Measurements from ENCODE around the gene NEDD8. TPM values are rescaled to one million over a fixed set of nuclear protein-coding genes. Genes with fewer than 3 reads are reported as not detected.

NEDD8 gene
- total and polyA plus RNA-seq, 2 donors (not counting 1 experiment from before 2014, with no cell fraction given) = 86.7 to 98.5 TPM

DNA sequence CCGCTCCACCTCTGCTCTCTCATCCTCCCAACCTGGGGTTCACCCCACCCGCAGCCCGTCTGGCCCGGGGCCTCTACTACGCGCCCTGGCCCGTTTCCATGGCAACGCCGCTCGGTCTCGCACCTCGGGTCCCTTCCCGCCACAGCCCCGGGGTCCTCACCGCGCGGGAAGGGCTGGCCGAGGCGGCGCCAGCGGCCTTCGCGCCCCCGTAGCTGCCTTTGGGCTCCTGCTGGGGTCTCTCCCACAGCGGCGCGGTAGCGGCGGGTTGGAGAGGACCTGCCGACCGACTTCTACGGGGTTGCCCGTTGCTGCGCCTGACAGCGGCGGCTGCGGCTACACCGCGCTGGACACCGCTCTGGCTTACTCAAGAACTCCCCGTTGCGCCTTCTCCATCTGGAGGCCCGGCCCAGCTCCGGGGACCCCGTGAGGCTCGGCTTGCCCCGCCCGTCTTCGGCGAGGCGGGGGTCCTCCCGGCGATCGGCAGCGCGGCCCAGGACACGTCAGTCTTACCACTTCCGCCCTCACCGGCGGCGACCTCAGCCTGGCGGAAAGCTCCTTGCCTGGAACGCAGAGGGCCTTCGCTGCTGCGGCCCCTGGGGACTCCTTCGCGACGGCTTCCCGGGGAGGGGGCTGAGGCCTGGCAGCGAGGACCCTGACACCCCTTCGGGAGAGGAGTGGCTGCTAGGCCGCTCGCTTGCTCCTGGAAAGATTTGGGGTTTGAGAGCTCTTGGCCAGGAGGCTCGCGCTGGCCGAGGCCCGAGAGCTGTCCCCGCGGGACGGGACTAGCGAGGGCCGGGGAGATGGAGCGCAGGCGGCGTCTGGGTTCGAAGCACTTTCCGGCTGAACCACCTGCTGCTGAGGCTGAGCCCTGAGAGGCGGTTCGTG, 36.7 kb downstream of the NEDD8 start, which contains the start of gene TM9SF1:
TSS of gene TM9SF1 (minus strand) at position 256 of the 885 bp plus-strand sequence. CDS start 422 bp downstream, outside the sequence.
- Histone ChIP-seq H4K20me1 (ENCODE audit: control insufficient read depth, insufficient read depth, low read length, poor library complexity, severe bottlenecking) (no peaks in the 10 kb centered on the region), H3K4me1 (ENCODE audit: control insufficient read depth in 2 of 2, insufficient read depth in 2 of 2, low read length in 2 of 2) (peaks cover 25 to 26% of the 10 kb centered on the region in 2 donors), H3K9ac (ENCODE audit: low read length) (peak within 1 kb of the TSS; percentile 97), H3K4me2 (replicated peaks; ENCODE audit: low read depth, low read length, poor library complexity, severe bottlenecking) (peak within 1 kb of the TSS; percentile 91), H3K36me3 (replicated peaks in 1 of 2; ENCODE audit: control extremely low read depth in 1 of 2, control insufficient read depth in 1 of 2, extremely low read depth in 1 of 2, insufficient read depth in 2 of 2, low read length in 1 of 2) (peaks cover 0 to 15% of the 10 kb centered on the region in 2 experiments), H3K27me3 (replicated peaks in 1 of 4; ENCODE audit: control extremely low read depth in 1 of 4, control insufficient read depth in 3 of 4, insufficient read depth in 4 of 4, low read length in 3 of 4) (no peaks in the 10 kb centered on the region), H3K4me3 (ENCODE audit: control extremely low read depth in 1 of 5, extremely low read depth in 1 of 5, insufficient read depth in 1 of 5, low read depth in 2 of 5, low read length in 4 of 5) (peak within 1 kb of the TSS; percentile 82 to 99 (median 83)), H3K9me3 (ENCODE audit: control extremely low read depth in 1 of 3, control insufficient read depth in 2 of 3, insufficient read depth in 1 of 3, low read length in 2 of 3) (no peaks in the 10 kb centered on the region), H3K27ac (ENCODE audit: low read length in 2 of 2) (peak within 1 kb of the TSS; percentile 98 to 99), H2AFZ (ENCODE audit: insufficient read depth, low read depth, low read length, poor library complexity, severe bottlenecking) (peak within 1 kb of the TSS; percentile 88), H3K79me2 (ENCODE audit: control insufficient read depth, insufficient read depth, low read length) (peaks cover 70% of the 10 kb centered on the region)
- H3K4me1 Mint-ChIP-seq = peaks cover 49% of the 10 kb centered on the region
- peak within 1 kb of the TSS; percentile 89 for H3K4me3 Mint-ChIP-seq
- peak; percentile 90 for ATAC-seq (ENCODE audit: low read depth)
- CTCF ChIA-PET = interaction anchor here (0.5 to 3.5 kb wide), 19 partner anchors 12 to 242 kb away, joined by 3 to 21 read pairs (median 4); partner anchors contain the start of genes CHMP4A, CIDEB, IRF9 and MDP1
- intact Hi-C loops (cut with micrococcal nuclease) = loop anchor here (1.0 to 5.0 kb wide), 10 partner anchors 7 to 181 kb away; partner anchors contain the start of genes CHMP4A, DHRS1, EMC9 and GMPR2
- POLR2A ChIA-PET = interaction anchor here (0.7 to 3.6 kb wide), 15 partner anchors 9 to 235 kb away, joined by 3 to 64 read pairs (median 6); partner anchors contain the start of genes CBLN3, CHMP4A, DCAF11 and EMC9
- no peaks in the 10 kb centered on the region for H3K27me3 Mint-ChIP-seq
- TF ChIP-seq, protein P1, sequence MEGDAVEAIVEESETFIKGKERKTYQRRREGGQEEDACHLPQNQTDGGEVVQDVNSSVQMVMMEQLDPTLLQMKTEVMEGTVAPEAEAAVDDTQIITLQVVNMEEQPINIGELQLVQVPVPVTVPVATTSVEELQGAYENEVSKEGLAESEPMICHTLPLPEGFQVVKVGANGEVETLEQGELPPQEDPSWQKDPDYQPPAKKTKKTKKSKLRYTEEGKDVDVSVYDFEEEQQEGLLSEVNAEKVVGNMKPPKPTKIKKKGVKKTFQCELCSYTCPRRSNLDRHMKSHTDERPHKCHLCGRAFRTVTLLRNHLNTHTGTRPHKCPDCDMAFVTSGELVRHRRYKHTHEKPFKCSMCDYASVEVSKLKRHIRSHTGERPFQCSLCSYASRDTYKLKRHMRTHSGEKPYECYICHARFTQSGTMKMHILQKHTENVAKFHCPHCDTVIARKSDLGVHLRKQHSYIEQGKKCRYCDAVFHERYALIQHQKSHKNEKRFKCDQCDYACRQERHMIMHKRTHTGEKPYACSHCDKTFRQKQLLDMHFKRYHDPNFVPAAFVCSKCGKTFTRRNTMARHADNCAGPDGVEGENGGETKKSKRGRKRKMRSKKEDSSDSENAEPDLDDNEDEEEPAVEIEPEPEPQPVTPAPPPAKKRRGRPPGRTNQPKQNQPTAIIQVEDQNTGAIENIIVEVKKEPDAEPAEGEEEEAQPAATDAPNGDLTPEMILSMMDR (IDR thresholded peaks at IDR 0.05) = no peak
- TF ChIP-seq EZH2 (IDR thresholded peaks at IDR 0.05; ENCODE audit: borderline replicate concordance, insufficient read depth, low read depth, low read length, poor library complexity, severe bottlenecking) = no peak
- DNase-seq = peak; percentile 96
- WGBS (ENCODE audit: insufficient coverage) = under 1% methylated on average over 89 of the region's 89 CpGs
- H3K27ac Mint-ChIP-seq = peak within 1 kb of the TSS; percentile 99
- H3K9me3 Mint-ChIP-seq (ENCODE audit: insufficient read depth) = no peaks in the 10 kb centered on the region
